GM11168 (cell line): ENCODE results near the gene COBL.

ENCODE experiments used
- in situ Hi-C: fragments of 300-500 bp; cut with MboI; formaldehyde crosslinking; loops from one replicate; pipeline ENCODE4 v1.12.0; 2022; ENCODE audit warnings: low sequenced_read_pairs; ENCODE audit not compliant: unreplicated experiment

COBL gene

GRCh38 chr7:51070151-51070550, 246.5 kb downstream of the COBL start:
- in situ Hi-C loops, result no loop called here

- in situ Hi-C loops, result loop anchor here (10.0 kb wide), 1 partner anchor 975 kb away; the partner anchor contains the start of gene ZPBP
These were observed 247.1 kb downstream of the COBL start for GRCh38 chr7:51069411-51070083.

GRCh38 chr7:51068401-51068800, 248.2 kb downstream of the COBL start:
- in situ Hi-C loops, result loop anchor here (10.0 kb wide), 1 partner anchor 974 kb away; the partner anchor contains the start of gene ZPBP

- in situ Hi-C loops, result loop anchor here (10.0 kb wide), 1 partner anchor 973 kb away; the partner anchor contains the start of gene ZPBP
These were observed 248.9 kb downstream of the COBL start for GRCh38 chr7:51067757-51068156.

GRCh38 chr7:51067258-51067657, 249.4 kb downstream of the COBL start:
- in situ Hi-C loops, result loop anchor here (10.0 kb wide), 1 partner anchor 972 kb away; the partner anchor contains the start of gene ZPBP

GRCh38 chr7:51066405-51066882, 250.2 kb downstream of the COBL start:
- in situ Hi-C loops, result loop anchor here (10.0 kb wide), 1 partner anchor 972 kb away; the partner anchor contains the start of gene ZPBP

GRCh38 chr7:51065766-51066165, 250.8 kb downstream of the COBL start:
- in situ Hi-C loops, result loop anchor here (10.0 kb wide), 1 partner anchor 971 kb away; the partner anchor contains the start of gene ZPBP

- in situ Hi-C loops, result loop anchor here (10.0 kb wide), 1 partner anchor 970 kb away; the partner anchor contains the start of gene ZPBP
These were observed 251.9 kb downstream of the COBL start for GRCh38 chr7:51064688-51065087.

GRCh38 chr7:51062222-51062987, 254.2 kb downstream of the COBL start:
- in situ Hi-C loops, result loop anchor here (10.0 kb wide), 1 partner anchor 968 kb away; the partner anchor contains the start of gene ZPBP

GRCh38 chr7:51060536-51060935, 256.1 kb downstream of the COBL start:
- in situ Hi-C loops, result loop anchor here (10.0 kb wide), 1 partner anchor 966 kb away; the partner anchor contains the start of gene ZPBP

- in situ Hi-C loops, result loop anchor here (10.0 kb wide), 1 partner anchor 965 kb away; the partner anchor contains the start of gene ZPBP
These were observed 257.0 kb downstream of the COBL start for GRCh38 chr7:51059504-51060142.

GRCh38 chr7:51058764-51059163, 257.8 kb downstream of the COBL start:
- in situ Hi-C loops, result no loop called here

GRCh38 chr7:51055039-51055840, 261.4 kb downstream of the COBL start:
- in situ Hi-C loops, result no loop called here

- in situ Hi-C loops, result no loop called here
These were observed 262.4 kb downstream of the COBL start for GRCh38 chr7:51054231-51054630.

- in situ Hi-C loops, result no loop called here
These were observed 263.3 kb downstream of the COBL start for GRCh38 chr7:51053160-51053925.

- in situ Hi-C loops, result no loop called here
These were observed 270.1 kb downstream of the COBL start for GRCh38 chr7:51046482-51046881.

- in situ Hi-C loops, result no loop called here
These were observed 270.5 kb downstream of the COBL start for GRCh38 chr7:51046103-51046466.

- in situ Hi-C loops, result no loop called here
These were observed 271.1 kb downstream of the COBL start for GRCh38 chr7:51045319-51046102.
